SIG-M5 treated with dmso at 0.1 percent for 504 hours (cell line): ENCODE results near the gene TRAF3IP1.

ENCODE experiments used
- DNase-seq: peaks from one replicate; lab custom pipeline; 2025; ENCODE audit not compliant: unreplicated experiment; lab: John Stamatoyannopoulos, UW

The TRAF3IP1 gene

GRCh38 chr2:238423561-238424312 lies 103.4 kb downstream of the TRAF3IP1 start:
- DNase-seq: no peak

- DNase-seq: no peak
Measured at GRCh38 chr2:238424313-238424700, 104.0 kb downstream of the TRAF3IP1 start.

- DNase-seq: no peak
Measured at GRCh38 chr2:238425505-238425978, 105.2 kb downstream of the TRAF3IP1 start.

GRCh38 chr2:238425979-238426567 lies 105.8 kb downstream of the TRAF3IP1 start:
- DNase-seq: peak; percentile 65

- peak; percentile 79 for DNase-seq
Measured at GRCh38 chr2:238426568-238427434, 106.5 kb downstream of the TRAF3IP1 start, which contains the start of gene ASB1. ASB1 (plus strand) TSS chr2:238426927; CDS start chr2:238427071, 144 bp downstream.

- DNase-seq: no peak
Measured at GRCh38 chr2:238427435-238428162, 107.3 kb downstream of the TRAF3IP1 start.

GRCh38 chr2:238428866-238429265 lies 108.5 kb downstream of the TRAF3IP1 start:
- DNase-seq: no peak

DNA sequence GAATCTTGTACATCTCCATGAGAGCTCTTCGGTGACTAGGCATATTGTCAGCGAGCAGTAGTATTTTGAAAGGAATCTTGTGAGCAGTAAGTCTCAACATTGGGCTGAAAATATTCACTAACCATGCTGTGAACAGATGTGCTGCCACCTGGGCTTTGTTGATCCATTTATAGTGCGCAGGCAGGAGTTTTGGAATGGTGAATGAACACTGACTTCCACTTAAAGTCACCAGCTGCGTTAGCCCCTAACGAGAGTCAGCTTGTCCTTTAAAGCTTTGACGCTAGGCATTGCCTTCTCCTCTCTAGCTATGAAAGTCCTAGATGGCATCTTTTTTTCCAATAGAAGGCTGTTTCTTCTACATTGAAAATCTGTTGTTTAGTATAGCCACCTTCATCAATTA lies 110.5 kb downstream of the TRAF3IP1 start:
- DNase-seq: no peak

- DNase-seq: no peak
Measured at GRCh38 chr2:238431456-238431855, 111.1 kb downstream of the TRAF3IP1 start.

GRCh38 chr2:238433300-238433915 lies 113.1 kb downstream of the TRAF3IP1 start:
- DNase-seq: no peak

DNA sequence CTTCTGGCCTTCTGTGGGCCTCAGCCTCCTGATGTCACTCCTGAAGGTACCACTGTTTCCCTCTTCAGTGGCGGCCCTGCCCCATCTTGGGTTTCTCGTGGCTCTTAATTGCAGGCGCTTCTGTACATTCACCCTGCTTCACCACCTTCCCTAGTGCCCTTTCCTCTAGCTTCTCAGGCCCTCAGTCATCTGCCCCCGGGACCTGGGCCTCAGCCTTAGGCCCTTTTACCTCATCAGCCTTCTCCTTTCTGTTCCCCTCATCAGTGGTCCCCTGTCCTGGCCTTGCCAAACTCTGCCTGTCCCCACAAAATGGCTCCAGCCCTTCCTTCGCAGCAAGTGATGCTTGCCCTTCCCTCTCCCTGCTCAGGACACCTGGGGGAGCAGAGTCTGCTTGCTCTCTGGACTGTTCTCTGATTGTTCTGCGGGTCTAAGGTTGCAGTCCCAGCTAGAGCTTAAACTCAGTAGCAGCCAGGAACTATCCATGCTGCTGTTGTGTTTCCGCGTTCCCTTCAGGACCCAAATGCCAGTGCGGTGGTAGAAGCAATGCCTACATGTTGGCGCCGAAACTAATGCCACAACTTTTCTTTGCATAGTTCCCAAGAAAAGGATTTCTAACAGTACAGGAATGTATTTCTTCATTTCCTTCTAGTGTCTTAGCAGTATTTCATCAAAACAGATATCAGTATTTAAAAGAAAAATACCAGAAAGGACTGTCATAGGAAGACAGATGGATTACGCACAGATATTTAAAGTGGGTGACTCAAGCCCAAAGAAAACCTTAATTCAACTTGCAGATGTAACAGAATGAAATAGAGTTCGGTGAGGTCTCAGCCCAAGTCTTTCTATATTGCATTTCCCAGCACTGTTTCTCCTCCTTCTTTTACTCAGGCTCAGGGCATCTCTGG lies 113.9 kb downstream of the TRAF3IP1 start:
- no peak for DNase-seq

- DNase-seq: peak; percentile 49
Measured at GRCh38 chr2:238434846-238435751, 114.8 kb downstream of the TRAF3IP1 start.

DNA sequence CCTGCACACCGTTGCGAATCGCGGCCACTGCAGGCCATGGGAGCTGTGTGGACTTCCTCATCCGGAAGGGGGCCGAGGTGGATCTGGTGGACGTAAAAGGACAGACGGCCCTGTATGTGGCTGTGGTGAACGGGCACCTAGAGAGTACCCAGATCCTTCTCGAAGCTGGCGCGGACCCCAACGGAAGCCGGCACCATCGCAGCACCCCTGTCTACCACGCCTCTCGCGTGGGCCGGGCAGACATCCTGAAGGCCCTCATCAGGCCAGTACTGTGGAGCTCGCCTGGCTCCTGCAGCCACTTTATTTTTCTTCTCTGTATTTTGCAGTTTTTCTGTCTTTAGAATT lies 115.4 kb downstream of the TRAF3IP1 start:
- no peak for DNase-seq

GRCh38 chr2:238438856-238439849 lies 118.8 kb downstream of the TRAF3IP1 start:
- DNase-seq: no peak

GRCh38 chr2:238439917-238440316 lies 119.6 kb downstream of the TRAF3IP1 start:
- no peak for DNase-seq

GRCh38 chr2:238440331-238440730 lies 120.0 kb downstream of the TRAF3IP1 start:
- DNase-seq: no peak

- DNase-seq: no peak
Measured at GRCh38 chr2:238440767-238441166, 120.4 kb downstream of the TRAF3IP1 start.
